ENCODE measurements around the gene GTF2E1. TPM values are rescaled to one million over a fixed set of nuclear protein-coding genes. Genes with fewer than 3 reads are reported as not detected.

GTF2E1 gene
- total and polyA plus RNA-seq, 9 of the 15 experiments (the other 6 are each of a cell fraction or from before 2014, with no cell fraction given): 12.9 to 23.5 (median 15.4) TPM

DNA sequence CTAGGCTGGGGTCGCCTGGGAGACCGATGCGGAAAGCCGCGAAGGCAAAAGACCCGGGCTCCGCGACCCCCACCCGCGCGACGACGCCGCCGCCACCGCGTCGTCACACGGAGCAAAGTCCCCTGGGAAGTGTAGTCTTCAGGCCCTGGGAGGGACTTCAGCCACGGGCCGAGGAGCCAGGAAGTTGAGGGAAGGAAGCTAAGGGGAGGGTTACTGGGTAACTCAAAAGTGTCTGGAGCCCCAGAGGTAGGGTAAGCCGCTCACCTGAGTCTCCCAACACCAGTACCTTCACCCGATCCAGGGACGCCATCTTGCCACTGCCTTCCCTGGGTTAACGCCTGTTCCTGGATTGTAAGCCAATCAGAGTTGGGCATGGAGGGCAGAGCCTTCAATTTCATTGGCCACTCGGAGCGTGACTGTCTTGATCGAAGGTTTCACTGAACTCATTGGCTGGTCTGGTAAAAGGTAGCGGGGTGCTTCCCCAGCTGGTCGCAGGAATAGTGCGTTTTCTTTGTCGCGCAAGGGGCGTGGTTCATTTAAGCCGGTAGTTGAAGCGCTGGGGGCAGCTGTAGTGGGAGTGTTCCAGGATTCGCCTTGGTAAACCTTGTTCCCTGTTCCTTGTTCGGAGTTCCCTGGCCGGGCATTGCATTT is at the start of gene GTF2E1, which contains the start of gene RABL3 (continued):
- TF ChIP-seq RBBP5 (IDR thresholded peaks at IDR 0.05; ENCODE audit: borderline replicate concordance, insufficient read depth, low read length, poor library complexity, severe bottlenecking) (peak; percentile 83), MAX (CRISPR knock-in tag; IDR thresholded peaks at IDR 0.05) (peak; percentile 57; the same call in 1 of the 2 replicates), SIN3B (IDR thresholded peaks at IDR 0.05; ENCODE audit: low read depth) (peak; percentile 88; the same call in 1 of the 2 replicates), ZBTB11 (CRISPR knock-in tag; IDR thresholded peaks at IDR 0.05) (peak in 1 of 3 experiments; percentile 59; a peak in 1 of 6 replicates), PRMT5 (CRISPR knock-in tag; IDR thresholded peaks at IDR 0.05) (no peak), POLR2A (conservative IDR thresholded peaks at IDR 0.05) (peak; percentile 81), DIDO1 (tag; IDR thresholded peaks at IDR 0.05; ENCODE audit: low read depth) (no peak), ZNF184 (CRISPR knock-in tag; IDR thresholded peaks at IDR 0.05) (no peak), RBFOX2 (IDR thresholded peaks at IDR 0.05; ENCODE audit: low read depth, low read length) (peak; percentile 91), SREBF2 (CRISPR knock-in tag; IDR thresholded peaks at IDR 0.05) (no peak), SRF (CRISPR knock-in tag; IDR thresholded peaks at IDR 0.05) (0 out of 4 replicates have a peak, but pooled peaks of 1 of the 2 experiments have one; percentile 9), TAF7 (tag; IDR thresholded peaks at IDR 0.05) (peak; percentile 95), TAF9B (IDR thresholded peaks at IDR 0.05; ENCODE audit: partially characterized antibody) (peak; percentile 59), CXXC5 (CRISPR knock-in tag; IDR thresholded peaks at IDR 0.05) (peak; percentile 75), GATAD2A (IDR thresholded peaks at IDR 0.05) (no peak), ATF1 (CRISPR knock-in tag; IDR thresholded peaks at IDR 0.05) (peak; percentile 91), ATF1 (tag; IDR thresholded peaks at IDR 0.05) (peak; percentile 98), ZNF586 (CRISPR knock-in tag; conservative IDR thresholded peaks at IDR 0.05) (no peak), TEAD1 (CRISPR knock-in tag; IDR thresholded peaks at IDR 0.05) (0 out of 4 replicates have a peak, but pooled peaks of 1 of the 2 experiments have one; percentile 23), MAZ (CRISPR knock-in tag; conservative IDR thresholded peaks at IDR 0.05 in 1 of 2, IDR thresholded peaks at IDR 0.05 in 1 of 2) (peak; percentile 53 to 78; a peak in 3 of 4 replicates), GMEB1 (CRISPR knock-in tag; IDR thresholded peaks at IDR 0.05) (peak; percentile 88), NBN (IDR thresholded peaks at IDR 0.05; ENCODE audit: low read depth) (peak; percentile 20; the same call in 1 of the 2 replicates), RB1 (IDR thresholded peaks at IDR 0.05; ENCODE audit: low read depth) (0 out of 2 replicates have a peak, but pooled peaks have one; percentile 9), SAFB (IDR thresholded peaks at IDR 0.05; ENCODE audit: borderline replicate concordance, low read depth, low read length) (no peak), NR1H2 (CRISPR knock-in tag; IDR thresholded peaks at IDR 0.05) (no peak)
